ENCODE measurements around the gene APBA2.

APBA2 gene

GRCh38 chr15:29128671-29129070, 242.9 kb downstream of the APBA2 start:
- no peak overlapping the region for H3K4me3 ChIP-seq (ENCODE audit: low read depth, low read length)
- DNase-seq (ENCODE audit: low read depth): no peak
- no peak for TF ChIP-seq CTCF (IDR thresholded peaks at IDR 0.05; ENCODE audit: low read depth, low read length, missing control alignments)

GRCh38 chr15:29129221-29129620, 243.4 kb downstream of the APBA2 start:
- no peak for TF ChIP-seq CTCF (IDR thresholded peaks at IDR 0.05; ENCODE audit: low read depth, low read length, missing control alignments)
- H3K4me3 ChIP-seq (ENCODE audit: low read depth, low read length): no peak overlapping the region
- DNase-seq (ENCODE audit: low read depth): no peak

GRCh38 chr15:29129926-29130325, 244.2 kb downstream of the APBA2 start:
- no peak overlapping the region for H3K4me3 ChIP-seq (ENCODE audit: low read depth, low read length)
- no peak for DNase-seq (ENCODE audit: low read depth)
- no peak for TF ChIP-seq CTCF (IDR thresholded peaks at IDR 0.05; ENCODE audit: low read depth, low read length, missing control alignments)

GRCh38 chr15:29130476-29130875, 244.7 kb downstream of the APBA2 start:
- TF ChIP-seq CTCF (IDR thresholded peaks at IDR 0.05; ENCODE audit: low read depth, low read length, missing control alignments): no peak
- no peak overlapping the region for H3K4me3 ChIP-seq (ENCODE audit: low read depth, low read length)
- no peak for DNase-seq (ENCODE audit: low read depth)

GRCh38 chr15:29130951-29131839, 245.4 kb downstream of the APBA2 start:
- DNase-seq (ENCODE audit: low read depth): no peak
- no peak overlapping the region for H3K4me3 ChIP-seq (ENCODE audit: low read depth, low read length)
- no peak for TF ChIP-seq CTCF (IDR thresholded peaks at IDR 0.05; ENCODE audit: low read depth, low read length, missing control alignments)

GRCh38 chr15:29131840-29132420, 246.2 kb downstream of the APBA2 start:
- DNase-seq (ENCODE audit: low read depth): no peak
- no peak overlapping the region for H3K4me3 ChIP-seq (ENCODE audit: low read depth, low read length)
- no peak for TF ChIP-seq CTCF (IDR thresholded peaks at IDR 0.05; ENCODE audit: low read depth, low read length, missing control alignments)
